Measurements from ENCODE around the gene FRMPD4.

FRMPD4 gene

GRCh38 chrX:12223650-12224049 is 85.4 kb downstream of the FRMPD4 start:
- no peak for DNase-seq

GRCh38 chrX:12225107-12225506 is 86.8 kb downstream of the FRMPD4 start:
- no peak for DNase-seq

- DNase-seq = no peak
Observed at GRCh38 chrX:12227412-12228041, 89.3 kb downstream of the FRMPD4 start.

- DNase-seq = no peak
Observed at GRCh38 chrX:12228862-12229261, 90.6 kb downstream of the FRMPD4 start.

- no peak for DNase-seq
Observed at GRCh38 chrX:12229986-12230385, 91.7 kb downstream of the FRMPD4 start.

GRCh38 chrX:12234534-12235329 is 96.5 kb downstream of the FRMPD4 start:
- DNase-seq = no peak

GRCh38 chrX:12236156-12236555 is 97.9 kb downstream of the FRMPD4 start:
- no peak for DNase-seq

GRCh38 chrX:12237131-12237530 is 98.9 kb downstream of the FRMPD4 start:
- DNase-seq = no peak

GRCh38 chrX:12237771-12238170 is 99.5 kb downstream of the FRMPD4 start:
- no peak for DNase-seq

GRCh38 chrX:12239356-12240082 is 101.2 kb downstream of the FRMPD4 start:
- no peak for DNase-seq

- no peak for DNase-seq
Observed at GRCh38 chrX:12240491-12240890, 102.2 kb downstream of the FRMPD4 start.

- no peak for DNase-seq
Observed at GRCh38 chrX:12241026-12241425, 102.8 kb downstream of the FRMPD4 start.

GRCh38 chrX:12245650-12246645 is 107.7 kb downstream of the FRMPD4 start:
- DNase-seq = no peak

- no peak for DNase-seq
Observed at GRCh38 chrX:12249997-12250396, 111.7 kb downstream of the FRMPD4 start.

GRCh38 chrX:12263211-12263610 is 124.9 kb downstream of the FRMPD4 start:
- no peak for DNase-seq

- no peak for DNase-seq
Observed at GRCh38 chrX:12269484-12269883, 131.2 kb downstream of the FRMPD4 start.

- DNase-seq = no peak
Observed at GRCh38 chrX:12278151-12278550, 139.9 kb downstream of the FRMPD4 start.

- DNase-seq = no peak
Observed at GRCh38 chrX:12282991-12283390, 144.7 kb downstream of the FRMPD4 start.

GRCh38 chrX:12292996-12293765 is 154.9 kb downstream of the FRMPD4 start:
- DNase-seq = no peak

GRCh38 chrX:12297353-12297752 is 159.1 kb downstream of the FRMPD4 start:
- no peak for DNase-seq

GRCh38 chrX:12301288-12301687 is 163.0 kb downstream of the FRMPD4 start:
- DNase-seq = no peak

- no peak for DNase-seq
Observed at GRCh38 chrX:12304261-12304660, 166.0 kb downstream of the FRMPD4 start.

Measured in amniotic stem cell (primary cell).